Measurements from ENCODE around the gene MPV17L2. TPM values are rescaled to one million over a fixed set of nuclear protein-coding genes. Genes with fewer than 3 reads are reported as not detected.
"Not testable (repeated sequence)": the region's sequence is repeated elsewhere in the genome, so short reads cannot be mapped to it uniquely, and the experiment has no call there.

The MPV17L2 gene
- total RNA-seq, 2 donors from 2014 or later: 9.8 to 10.1 TPM

- Mint-ChIP-seq H3K9me3 (no peaks in the 10 kb centered on the region), H3K27ac (no peak overlapping the region), H3K4me1 (ENCODE audit: low read depth) (peaks cover 24% of the 10 kb centered on the region), H3K27me3 (ENCODE audit: low read depth) (peaks cover 1% of the 10 kb centered on the region), H3K4me3 (peak overlapping the region; percentile 85 to 97), H3K36me3 (ENCODE audit: insufficient read depth in 2 of 2) (peaks cover 0 to 3% of the 10 kb centered on the region in 2 donors)
- DNase-seq (no peak), ATAC-seq (replicated peaks in 1 of 2) (no peak)
These were observed 10.4 kb downstream of the MPV17L2 start for GRCh38 chr19:18203408-18203862.

GRCh38 chr19:18203863-18204393 is 10.9 kb downstream of the MPV17L2 start, which contains the start of gene RAB3A:
Gene RAB3A, minus strand, starts transcription at chr19:18204042. Its CDS starts 1,302 bp downstream, at chr19:18202740.
- peaks cover 6% of the 10 kb centered on the region for H3K27me3 Mint-ChIP-seq (ENCODE audit: low read depth)
- DNase-seq (peak; percentile 99 to 100), ATAC-seq (replicated peaks in 1 of 2) (peak; percentile 91 to 92)
- peaks cover 28% of the 10 kb centered on the region for H3K4me1 Mint-ChIP-seq (ENCODE audit: low read depth)
- H3K36me3 Mint-ChIP-seq (ENCODE audit: insufficient read depth in 2 of 2): no peaks in the 10 kb centered on the region
- peak within 1 kb of the TSS; percentile 56 for H3K27ac Mint-ChIP-seq
- peak within 1 kb of the TSS; percentile 85 to 97 for H3K4me3 Mint-ChIP-seq
- H3K9me3 Mint-ChIP-seq: no peaks in the 10 kb centered on the region

GRCh38 chr19:18204394-18205199 is 11.6 kb downstream of the MPV17L2 start:
- DNase-seq (peak; percentile 63 to 70), ATAC-seq (replicated peaks in 1 of 2) (peak; percentile 10 to 13)
- peaks cover 6% of the 10 kb centered on the region for H3K27me3 Mint-ChIP-seq (ENCODE audit: low read depth)
- peaks cover 28% of the 10 kb centered on the region for H3K4me1 Mint-ChIP-seq (ENCODE audit: low read depth)
- no peaks in the 10 kb centered on the region for H3K36me3 Mint-ChIP-seq (ENCODE audit: insufficient read depth in 2 of 2)
- H3K4me3 Mint-ChIP-seq: peak overlapping the region; percentile 85 to 97
- peak overlapping the region; percentile 56 for H3K27ac Mint-ChIP-seq
- no peaks in the 10 kb centered on the region for H3K9me3 Mint-ChIP-seq

GRCh38 chr19:18205200-18205892 is 12.3 kb downstream of the MPV17L2 start:
- no peaks in the 10 kb centered on the region for H3K36me3 Mint-ChIP-seq (ENCODE audit: insufficient read depth in 2 of 2)
- peaks cover 28% of the 10 kb centered on the region for H3K4me1 Mint-ChIP-seq (ENCODE audit: low read depth)
- peak overlapping the region; percentile 85 to 97 for H3K4me3 Mint-ChIP-seq
- H3K27ac Mint-ChIP-seq: no peak overlapping the region
- H3K9me3 Mint-ChIP-seq: no peaks in the 10 kb centered on the region
- H3K27me3 Mint-ChIP-seq (ENCODE audit: low read depth): peaks cover 6% of the 10 kb centered on the region
- peak; percentile 71 to 75 for DNase-seq
- no peak for ATAC-seq (replicated peaks in 1 of 2)

- Mint-ChIP-seq H3K27me3 (ENCODE audit: low read depth) (peaks cover 6% of the 10 kb centered on the region), H3K4me3 (no peak overlapping the region), H3K27ac (no peak overlapping the region), H3K9me3 (no peaks in the 10 kb centered on the region), H3K4me1 (ENCODE audit: low read depth) (peaks cover 28% of the 10 kb centered on the region), H3K36me3 (ENCODE audit: insufficient read depth in 2 of 2) (no peaks in the 10 kb centered on the region)
- ATAC-seq (replicated peaks in 1 of 2) (no peak), DNase-seq (no peak)
These were observed 13.0 kb downstream of the MPV17L2 start for GRCh38 chr19:18206018-18206417.

GRCh38 chr19:18208098-18208951 is 15.3 kb downstream of the MPV17L2 start:
- H3K9me3 Mint-ChIP-seq: no peaks in the 10 kb centered on the region
- peaks cover 6% of the 10 kb centered on the region for H3K27me3 Mint-ChIP-seq (ENCODE audit: low read depth)
- H3K27ac Mint-ChIP-seq: no peak overlapping the region
- H3K36me3 Mint-ChIP-seq (ENCODE audit: insufficient read depth in 2 of 2): no peaks in the 10 kb centered on the region
- ATAC-seq (replicated peaks in 1 of 2) (no peak), DNase-seq (peak; percentile 63 to 70)
- H3K4me1 Mint-ChIP-seq (ENCODE audit: low read depth): peaks cover 14% of the 10 kb centered on the region
- no peak overlapping the region for H3K4me3 Mint-ChIP-seq

GRCh38 chr19:18209912-18210311 is 16.9 kb downstream of the MPV17L2 start:
- H3K27ac Mint-ChIP-seq; ATAC-seq (replicated peaks in 1 of 2); H3K4me1 Mint-ChIP-seq (ENCODE audit: low read depth); H3K4me3 Mint-ChIP-seq; DNase-seq; H3K9me3 Mint-ChIP-seq; H3K36me3 Mint-ChIP-seq (ENCODE audit: insufficient read depth in 2 of 2); H3K27me3 Mint-ChIP-seq (ENCODE audit: low read depth): not testable (repeated sequence)

GRCh38 chr19:18211683-18212082 is 18.7 kb downstream of the MPV17L2 start:
- Mint-ChIP-seq H3K27ac (no peak overlapping the region), H3K36me3 (ENCODE audit: insufficient read depth in 2 of 2) (no peaks in the 10 kb centered on the region), H3K4me1 (ENCODE audit: low read depth) (peaks cover 10% of the 10 kb centered on the region), H3K27me3 (ENCODE audit: low read depth) (peaks cover 6% of the 10 kb centered on the region), H3K9me3 (no peaks in the 10 kb centered on the region), H3K4me3 (no peak overlapping the region)
- ATAC-seq (replicated peaks in 1 of 2): no peak
- DNase-seq: no peak

GRCh38 chr19:18214779-18215433 is 21.9 kb downstream of the MPV17L2 start:
- Mint-ChIP-seq H3K27ac (no peak overlapping the region), H3K4me1 (ENCODE audit: low read depth) (peaks cover 6% of the 10 kb centered on the region), H3K9me3 (no peaks in the 10 kb centered on the region), H3K36me3 (ENCODE audit: insufficient read depth in 2 of 2) (no peaks in the 10 kb centered on the region), H3K4me3 (no peak overlapping the region), H3K27me3 (ENCODE audit: low read depth) (no peaks in the 10 kb centered on the region)
- DNase-seq: peak in 1 of 2 donors; percentile 41
- ATAC-seq (replicated peaks in 1 of 2): peak; percentile 70 to 72

- Mint-ChIP-seq H3K27ac (no peak overlapping the region), H3K27me3 (ENCODE audit: low read depth) (peaks cover 7% of the 10 kb centered on the region), H3K9me3 (no peaks in the 10 kb centered on the region), H3K36me3 (ENCODE audit: insufficient read depth in 2 of 2) (no peaks in the 10 kb centered on the region), H3K4me3 (no peak overlapping the region), H3K4me1 (ENCODE audit: low read depth) (peaks cover 6% of the 10 kb centered on the region)
- ATAC-seq (replicated peaks in 1 of 2) (no peak), DNase-seq (no peak)
These were observed 23.8 kb downstream of the MPV17L2 start for GRCh38 chr19:18216789-18217188.

GRCh38 chr19:18218159-18218558 is 25.1 kb downstream of the MPV17L2 start:
- Mint-ChIP-seq H3K27me3 (ENCODE audit: low read depth) (peaks cover 13% of the 10 kb centered on the region), H3K9me3 (no peaks in the 10 kb centered on the region), H3K4me3 (no peak overlapping the region), H3K27ac (no peak overlapping the region), H3K36me3 (ENCODE audit: insufficient read depth in 2 of 2) (no peaks in the 10 kb centered on the region), H3K4me1 (ENCODE audit: low read depth) (peaks cover 6% of the 10 kb centered on the region)
- DNase-seq: no peak
- ATAC-seq (replicated peaks in 1 of 2): no peak

GRCh38 chr19:18218600-18218999 is 25.6 kb downstream of the MPV17L2 start:
- DNase-seq (no peak), ATAC-seq (replicated peaks in 1 of 2) (no peak)
- no peak overlapping the region for H3K4me3 Mint-ChIP-seq
- H3K4me1 Mint-ChIP-seq (ENCODE audit: low read depth): peaks cover 6% of the 10 kb centered on the region
- no peaks in the 10 kb centered on the region for H3K36me3 Mint-ChIP-seq (ENCODE audit: insufficient read depth in 2 of 2)
- H3K27me3 Mint-ChIP-seq (ENCODE audit: low read depth): peaks cover 13% of the 10 kb centered on the region
- H3K9me3 Mint-ChIP-seq: no peaks in the 10 kb centered on the region
- H3K27ac Mint-ChIP-seq: no peak overlapping the region

Data from activated T-cell treated with anti-CD3 and anti-CD28 coated beads, Interleukin-2, amount 50 U/mL, for 72 hours (primary cell).